GM21737 (cell line): Measurements from ENCODE around the gene KLK6.

Experiments
- ATAC-seq: cut with Tn5 transposase; IDR thresholded peaks from one replicate; pipeline ENCODE4 v1.9.1; 2021; ENCODE audit warnings: mild to moderate bottlenecking, moderate library complexity; ENCODE audit not compliant: unreplicated experiment

Gene KLK6

DNA sequence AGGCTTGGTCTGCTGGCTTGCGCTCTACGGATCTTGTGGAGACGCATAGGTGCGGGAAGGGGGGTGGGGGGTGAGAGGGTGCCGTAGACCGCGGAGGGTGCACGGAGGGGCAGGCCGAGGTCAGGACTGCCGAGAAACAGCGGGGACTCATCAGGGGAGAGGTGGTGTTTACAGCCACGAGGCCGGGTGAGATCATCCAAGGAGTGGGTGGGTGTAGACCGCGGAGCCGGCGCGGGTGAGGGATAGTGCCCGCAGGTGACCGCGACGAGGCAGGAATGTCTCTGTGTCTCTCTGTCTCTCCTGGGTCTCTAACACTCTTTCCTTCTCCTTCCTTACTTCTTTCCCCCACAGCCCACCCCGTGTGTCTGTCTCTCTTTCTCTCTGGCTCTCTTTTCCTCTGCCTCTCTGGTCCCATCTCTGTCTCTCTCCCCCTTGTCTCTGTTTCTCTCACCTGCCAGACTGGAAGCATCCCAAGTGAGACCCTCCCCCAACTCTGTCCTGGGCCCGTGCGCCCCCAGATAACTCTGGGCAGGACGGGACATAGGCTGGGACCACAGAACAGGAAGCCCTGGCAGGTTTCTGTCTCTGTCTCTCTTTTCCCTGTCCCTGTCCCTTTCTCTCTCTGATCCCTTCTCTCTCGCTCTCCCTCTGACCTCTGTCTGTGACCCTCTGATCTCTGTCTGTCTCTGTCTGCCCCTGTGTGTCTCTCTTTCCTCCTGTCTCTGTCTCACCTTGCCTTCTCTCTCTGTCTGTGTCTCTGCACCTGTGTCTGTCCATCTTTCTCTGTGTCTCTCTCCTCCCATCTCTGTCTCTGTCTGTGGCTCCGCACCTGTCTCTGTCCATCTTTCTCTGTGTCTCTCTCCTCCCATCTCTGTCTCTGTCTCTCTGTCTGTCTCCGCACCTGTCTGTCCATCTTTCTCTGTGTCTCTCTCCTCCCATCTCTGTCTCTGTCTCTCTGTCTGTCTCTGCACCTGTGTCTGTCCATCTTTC lies 56.4 kb downstream of the KLK6 start:
- no peak for ATAC-seq

DNA sequence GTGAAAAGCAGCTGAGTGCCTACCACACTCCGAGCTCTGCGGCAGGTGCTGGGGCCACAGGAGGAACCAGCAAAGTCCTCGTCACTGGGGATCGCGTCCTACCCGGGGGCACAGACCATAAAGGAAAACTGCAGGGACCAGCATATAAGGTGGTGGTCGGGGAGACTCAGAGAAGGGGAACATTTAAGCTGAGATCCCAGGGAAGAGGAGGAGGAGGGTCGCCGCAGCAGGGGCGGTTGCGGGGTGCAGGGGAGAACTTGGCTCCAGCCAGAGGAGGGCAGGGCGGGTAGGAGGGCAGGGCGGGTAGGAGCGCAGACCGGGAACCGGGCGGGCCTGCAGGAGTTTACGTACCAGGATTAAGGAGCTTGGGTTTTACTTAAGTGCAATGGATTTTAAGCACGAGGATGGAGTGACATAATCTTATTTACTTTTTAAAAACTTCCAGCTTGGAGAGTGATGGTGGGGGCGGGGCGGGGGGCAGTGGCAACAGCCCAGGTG lies 57.2 kb downstream of the KLK6 start:
- ATAC-seq, result no peak

DNA sequence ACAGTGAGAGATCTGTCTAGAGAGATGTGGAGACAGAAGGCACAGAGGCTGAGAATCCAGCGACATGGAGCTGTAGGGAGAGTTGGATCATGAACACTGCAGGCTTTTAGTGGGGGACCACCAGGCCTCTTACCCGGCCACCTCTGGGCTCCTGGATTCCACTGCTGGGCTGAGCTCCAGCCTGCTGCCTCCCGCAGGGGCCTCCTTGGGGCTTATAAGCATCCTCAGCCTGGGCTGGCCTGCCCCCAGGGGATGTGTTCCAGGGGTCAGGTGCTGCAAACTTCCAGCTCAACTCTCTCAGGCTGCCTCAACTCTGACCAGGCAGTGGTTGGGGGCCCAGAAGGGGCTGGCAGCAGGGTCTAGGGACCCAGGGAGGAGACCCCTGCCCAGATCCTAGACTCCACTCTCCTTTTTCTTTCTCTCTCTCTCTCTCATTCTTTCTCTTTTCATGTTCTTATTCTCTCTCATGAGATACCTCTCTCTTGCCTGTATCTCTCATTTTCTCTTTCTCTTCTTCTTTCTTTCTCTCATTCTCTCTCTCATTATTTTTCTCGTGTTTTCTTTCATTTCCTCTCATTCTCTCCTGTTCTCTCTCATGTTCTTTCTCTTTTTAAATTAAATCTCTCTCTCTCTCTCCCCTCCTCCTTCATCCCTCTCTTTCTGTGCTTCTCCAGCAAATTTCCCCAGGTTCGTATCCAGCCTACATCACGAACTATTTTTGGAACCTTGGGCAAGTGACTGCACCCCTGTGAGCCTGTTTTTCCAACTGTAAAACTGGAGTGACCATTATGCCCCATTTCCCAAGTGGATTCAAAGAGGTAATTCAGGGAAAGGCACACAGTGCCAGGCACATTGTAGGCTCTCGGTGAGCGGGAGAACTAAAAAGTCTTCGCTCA lies 57.9 kb downstream of the KLK6 start, which contains the start of gene KLK4:
TSS of gene KLK4 (minus strand) at position 190 of the 896 bp plus-strand sequence. CDS start 657 bp downstream, outside the sequence.
- ATAC-seq, result no peak

DNA sequence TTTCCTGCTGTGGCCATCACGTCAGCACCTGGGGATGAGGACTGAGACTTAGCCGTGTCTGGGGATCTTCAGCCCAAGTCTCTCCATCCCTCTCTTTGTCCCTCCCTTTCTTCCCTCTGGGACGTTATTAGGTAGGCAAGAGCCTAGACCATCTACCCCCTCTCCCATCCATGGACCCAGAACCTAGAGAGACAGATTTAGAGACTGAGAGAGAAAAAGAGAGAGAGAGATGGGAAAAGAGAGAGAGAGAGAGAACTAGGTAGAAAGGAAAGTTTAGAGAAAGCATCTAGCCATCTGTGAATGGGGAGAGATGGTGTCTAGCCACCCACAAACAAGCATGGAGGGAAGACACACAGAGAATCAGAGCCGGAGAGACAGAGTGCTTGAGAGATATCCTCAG lies 58.7 kb downstream of the KLK6 start:
- no peak for ATAC-seq

DNA sequence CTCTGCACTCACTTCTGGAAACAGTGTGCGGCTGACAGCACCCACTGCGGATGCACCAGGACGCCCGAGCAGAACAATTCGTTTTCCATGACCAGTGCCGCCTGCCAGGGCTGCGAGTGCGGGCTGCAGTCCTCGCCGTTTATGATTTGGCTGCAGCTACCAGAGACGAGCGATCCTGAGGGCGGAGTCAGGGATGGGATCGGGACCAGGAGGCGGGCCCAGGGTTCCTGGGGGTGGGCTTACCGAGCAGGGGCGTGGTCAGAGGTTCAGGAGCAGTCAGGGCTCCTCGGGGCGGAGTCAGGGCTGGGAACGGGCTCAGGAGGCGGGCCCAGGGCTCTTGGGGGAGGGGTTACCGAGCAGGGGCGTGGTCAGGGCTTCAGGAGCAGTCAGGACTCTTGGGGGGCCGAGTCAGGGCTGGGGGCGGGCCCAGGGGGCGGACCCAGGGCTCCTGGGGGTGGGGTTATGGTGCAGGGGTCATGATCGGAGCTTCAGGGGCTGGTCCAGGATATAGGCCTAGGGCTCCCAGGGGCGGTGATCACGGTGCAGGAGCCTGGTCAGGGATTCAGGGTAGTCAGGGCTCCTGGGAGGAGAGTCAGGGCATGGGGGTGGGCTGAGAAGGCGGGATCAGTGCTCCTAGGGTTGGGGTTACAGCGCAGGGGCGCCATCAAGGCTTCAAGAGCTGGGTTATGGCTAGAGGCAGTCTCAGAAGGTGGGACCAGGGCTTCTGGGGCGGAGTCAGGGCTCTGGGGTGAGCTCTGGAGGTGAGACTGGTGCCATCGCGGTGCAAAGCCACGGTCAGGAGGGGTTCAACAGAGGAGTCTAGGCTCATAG lies 59.9 kb downstream of the KLK6 start:
- ATAC-seq, result no peak
